ENCODE measurements around the gene IRF5.

GRCh38 chr7:128962899-128963298 lies 25.2 kb downstream of the IRF5 start:
- no peak for TF ChIP-seq POLR2A (IDR thresholded peaks at IDR 0.05; ENCODE audit: low read depth)
- TF ChIP-seq EP300 (IDR thresholded peaks at IDR 0.05), result no peak
